Muscle of leg (tissue), 11 donors: Measurements from ENCODE around the gene CD300C. TPM values are rescaled to one million over a fixed set of nuclear protein-coding genes. Genes with fewer than 3 reads are reported as not detected.
"Not testable (repeated sequence)": the region's sequence is repeated elsewhere in the genome, so short reads cannot be mapped to it uniquely, and the experiment has no call there.

Experiments
- DNase-seq: peaks from one replicate; pipeline ENCODE4 v3.0.0; 2013
- H3K27ac ChIP-seq: one replicate; pipeline ENCODE4 v1.5.1; 2013; ENCODE audit warnings: mild to moderate bottlenecking, low read length, control low read depth
- H3K27me3 ChIP-seq: one replicate; pipeline ENCODE4 v1.6.1; 2013; ENCODE audit warnings: low read length; ENCODE audit not compliant: control insufficient read depth, insufficient read depth
- H3K36me3 ChIP-seq: one replicate; pipeline ENCODE4 v1.6.1; 2013; ENCODE audit warnings: low read length; ENCODE audit not compliant: control insufficient read depth, insufficient read depth
- H3K4me1 ChIP-seq: one replicate; pipeline ENCODE4 v1.6.1; 2013; ENCODE audit warnings: low read length; ENCODE audit not compliant: control insufficient read depth, insufficient read depth
- H3K4me3 ChIP-seq: one replicate; pipeline ENCODE4 v1.5.1; 2013; ENCODE audit warnings: low read length, control low read depth
- H3K9me3 ChIP-seq: replicated peaks from 2 replicates; pipeline ENCODE4 v1.6.1; 2013; ENCODE audit warnings: low read depth, low read length; ENCODE audit not compliant: control insufficient read depth
- WGBS: methylation state at CpG from one replicate; pipeline ENCODE4 v1.1.5; 2013; ENCODE audit warnings: missing lambda C conversion rate; ENCODE audit not compliant: insufficient coverage; 5-methylcytosine and 5-hydroxymethylcytosine counted together
- polyA plus RNA-seq, 8 donors: library from polyadenylated mRNA; unstranded; fragments of 120-200 nt; gene quantifications; one replicate each; pipeline versions ENCODE4 v1.2.1 to v1.2.3, GENCODE V29; 2013; ENCODE audit warnings: inconsistent platforms in 1 of 8, low replicate concordance in 1 of 8; ENCODE audit not compliant: insufficient read length in 8 of 8, insufficient read depth in 1 of 8
- total RNA-seq: library from RNA; stranded (reverse); fragments of 120-200 nt; gene quantifications from one replicate; pipeline ENCODE4 v1.2.4, GENCODE V29; 2013

The CD300C gene
- total and polyA plus RNA-seq, 9 donors: 0.29 to 0.75 (median 0.42) TPM

GRCh38 chr17:74563358-74563757 is 17.4 kb upstream of the CD300C start:
- DNase-seq: no peak
- no peaks in the 10 kb centered on the region for H3K4me1 ChIP-seq
- H3K27me3 ChIP-seq: peaks cover 10% of the 10 kb centered on the region
- H3K27ac ChIP-seq: no peak overlapping the region
- H3K9me3 ChIP-seq: no peaks in the 10 kb centered on the region
- WGBS: 85% methylated on average over 1 of the region's 1 CpG
- H3K4me3 ChIP-seq: no peak overlapping the region
- no peaks in the 10 kb centered on the region for H3K36me3 ChIP-seq

- WGBS: 44% methylated on average over 3 of the region's 3 CpGs
- H3K27me3 ChIP-seq: peaks cover 10% of the 10 kb centered on the region
Measured at GRCh38 chr17:74561586-74561985, 15.7 kb upstream of the CD300C start.

GRCh38 chr17:74558882-74559519 is 13.1 kb upstream of the CD300C start:
- WGBS: 87% methylated on average over 3 of the region's 6 CpGs
- Histone ChIP-seq H3K4me1 (no peaks in the 10 kb centered on the region), H3K9me3 (no peaks in the 10 kb centered on the region), H3K27me3 (peaks cover 7% of the 10 kb centered on the region), H3K27ac (no peak overlapping the region), H3K36me3 (no peaks in the 10 kb centered on the region), H3K4me3 (no peak overlapping the region)
- DNase-seq: no peak

More at GRCh38 chr17:74561586-74561985, 15.7 kb upstream of the CD300C start:
- Histone ChIP-seq H3K27ac (no peak overlapping the region), H3K4me1 (no peaks in the 10 kb centered on the region), H3K9me3 (no peaks in the 10 kb centered on the region), H3K4me3 (no peak overlapping the region), H3K36me3 (no peaks in the 10 kb centered on the region)
- DNase-seq: no peak

DNA sequence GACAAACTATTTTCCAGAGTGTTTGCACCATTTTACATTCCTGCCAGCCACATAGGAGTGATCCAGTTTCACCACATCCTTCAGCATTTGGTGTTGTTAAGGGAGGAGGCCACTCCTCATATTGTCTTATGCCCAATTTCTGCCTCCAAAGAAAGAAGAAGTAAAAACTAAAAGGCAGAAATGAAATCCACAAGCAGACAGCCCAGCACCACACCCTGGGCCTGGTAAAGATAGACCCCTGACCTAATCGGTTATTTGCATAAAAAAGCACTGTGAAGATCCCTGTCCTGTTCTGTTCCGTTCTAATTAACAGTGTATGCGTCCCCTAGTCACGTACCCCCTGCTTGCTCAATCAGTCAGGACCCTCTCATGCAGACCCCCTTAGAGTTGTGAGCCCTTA is 12.5 kb upstream of the CD300C start:
- not testable (repeated sequence) for H3K4me3 ChIP-seq, H3K4me1 ChIP-seq, DNase-seq, H3K9me3 ChIP-seq, H3K27ac ChIP-seq, H3K27me3 ChIP-seq, H3K36me3 ChIP-seq
- WGBS: 74% methylated on average over 4 of the region's 4 CpGs

- no peak for DNase-seq
- Histone ChIP-seq H3K4me1 (no peaks in the 10 kb centered on the region), H3K36me3 (no peaks in the 10 kb centered on the region), H3K9me3 (no peaks in the 10 kb centered on the region), H3K27ac (no peak overlapping the region), H3K4me3 (no peak overlapping the region), H3K27me3 (peaks cover 2% of the 10 kb centered on the region)
- 92% methylated on average over 2 of the region's 7 CpGs for WGBS
Measured at GRCh38 chr17:74555427-74555940, 9.6 kb upstream of the CD300C start.

DNA sequence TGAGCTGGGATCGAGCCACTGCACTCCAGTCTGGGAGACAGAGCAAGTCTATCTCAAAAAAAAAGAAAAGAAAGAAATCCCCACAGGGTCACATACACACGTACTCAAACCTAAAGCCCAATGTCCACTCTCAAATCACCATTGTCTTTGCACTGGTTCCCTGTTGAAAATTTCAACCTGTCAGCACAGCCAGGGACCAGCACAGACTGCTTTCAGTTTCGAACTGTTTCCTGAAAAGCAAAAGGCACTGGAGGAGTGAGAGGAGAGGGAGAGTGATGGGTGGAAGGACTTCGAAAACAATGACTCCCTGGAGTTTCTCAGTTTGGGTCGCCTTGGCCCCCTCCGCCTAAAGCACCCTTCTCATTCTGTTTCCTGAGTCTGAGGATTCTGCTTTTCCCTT is 9.0 kb upstream of the CD300C start:
- H3K27me3 ChIP-seq: peaks cover 2% of the 10 kb centered on the region
- H3K9me3 ChIP-seq: no peaks in the 10 kb centered on the region
- H3K4me3 ChIP-seq: no peak overlapping the region
- H3K36me3 ChIP-seq: no peaks in the 10 kb centered on the region
- no peak overlapping the region for H3K27ac ChIP-seq
- H3K4me1 ChIP-seq: no peaks in the 10 kb centered on the region
- DNase-seq: peak; percentile 36
- WGBS: 44% methylated on average over 2 of the region's 6 CpGs

DNA sequence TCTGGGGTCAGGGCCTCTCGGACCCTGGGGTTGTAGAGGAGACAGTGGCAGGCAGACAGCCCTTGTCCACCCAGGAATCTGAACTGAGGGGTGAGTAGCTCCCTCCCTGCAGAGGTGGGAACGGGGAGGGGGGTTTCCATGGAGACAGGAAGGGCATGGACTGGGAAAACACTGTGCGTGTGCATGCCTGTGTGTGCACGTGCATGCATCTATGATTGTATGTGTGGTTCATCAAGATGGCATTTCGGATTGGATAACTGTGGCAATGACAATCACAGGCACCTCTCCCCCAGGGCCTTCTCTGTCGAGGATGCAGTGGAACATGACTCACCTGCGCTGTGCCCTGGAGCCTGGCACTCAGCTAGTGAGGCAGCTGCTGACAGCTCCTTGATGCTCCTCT is 6.1 kb upstream of the CD300C start:
- H3K9me3 ChIP-seq: no peaks in the 10 kb centered on the region
- H3K36me3 ChIP-seq: no peaks in the 10 kb centered on the region
- no peak overlapping the region for H3K27ac ChIP-seq
- no peaks in the 10 kb centered on the region for H3K4me1 ChIP-seq
- 82% methylated on average over 4 of the region's 7 CpGs for WGBS
- DNase-seq: no peak
- no peak overlapping the region for H3K4me3 ChIP-seq
- H3K27me3 ChIP-seq: peaks cover 6% of the 10 kb centered on the region

GRCh38 chr17:74550602-74551001 is 4.7 kb upstream of the CD300C start:
- Histone ChIP-seq H3K9me3 (no peaks in the 10 kb centered on the region), H3K4me1 (no peaks in the 10 kb centered on the region), H3K27me3 (peaks cover 6% of the 10 kb centered on the region), H3K4me3 (no peak overlapping the region), H3K27ac (no peak overlapping the region), H3K36me3 (no peaks in the 10 kb centered on the region)
- 79% methylated on average over 10 of the region's 15 CpGs for WGBS
- no peak for DNase-seq

- Histone ChIP-seq H3K27me3 (peaks cover 6% of the 10 kb centered on the region), H3K4me1 (no peaks in the 10 kb centered on the region), H3K9me3 (no peaks in the 10 kb centered on the region), H3K36me3 (no peaks in the 10 kb centered on the region), H3K4me3 (no peak overlapping the region), H3K27ac (no peak overlapping the region)
- no peak for DNase-seq
- WGBS: 74% methylated on average over 6 of the region's 7 CpGs
Measured at GRCh38 chr17:74549343-74549742, 3.4 kb upstream of the CD300C start.

DNA sequence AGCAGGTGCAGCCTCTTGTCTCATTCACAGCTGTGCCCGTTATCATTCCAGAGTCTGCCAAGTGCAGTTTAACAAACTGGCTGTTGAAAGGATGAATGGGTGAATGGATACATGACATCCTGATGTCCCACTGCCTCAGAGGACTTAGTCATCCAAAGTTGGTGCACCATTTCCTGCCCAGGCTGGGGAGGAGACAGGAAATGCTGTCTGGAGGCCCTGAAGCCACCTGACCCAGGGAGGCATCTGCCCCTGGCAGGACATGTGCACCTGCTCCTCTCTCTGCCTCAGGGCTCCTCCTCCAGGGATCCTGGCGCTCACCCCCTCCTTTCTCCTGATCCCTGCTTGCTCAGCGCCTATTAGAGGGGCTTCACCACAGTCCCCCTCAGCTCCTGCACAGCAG is 1.8 kb upstream of the CD300C start:
- Histone ChIP-seq H3K9me3 (no peaks in the 10 kb centered on the region), H3K4me1 (no peaks in the 10 kb centered on the region), H3K36me3 (no peaks in the 10 kb centered on the region), H3K27ac (no peak overlapping the region), H3K4me3 (no peak overlapping the region), H3K27me3 (peaks cover 6% of the 10 kb centered on the region)
- DNase-seq: no peak
- 68% methylated on average over 3 of the region's 3 CpGs for WGBS

- Histone ChIP-seq H3K27ac (no peak overlapping the region), H3K9me3 (no peaks in the 10 kb centered on the region), H3K4me3 (no peak overlapping the region), H3K27me3 (peaks cover 4% of the 10 kb centered on the region), H3K4me1 (no peaks in the 10 kb centered on the region), H3K36me3 (no peaks in the 10 kb centered on the region)
- WGBS: 85% methylated on average over 6 of the region's 7 CpGs
- DNase-seq: no peak
Measured at GRCh38 chr17:74547264-74547663, 1.3 kb upstream of the CD300C start.
